Erythroblast (primary cell): Measurements from ENCODE around the gene HMOX2.

Experiments
- GATA1 ChIP-seq: IDR thresholded peaks from 2 replicates; pipeline ENCODE4 v1.6.1; 2011; ENCODE audit warnings: low read depth, mild to moderate bottlenecking, control low read depth, low read length, moderate library complexity
- POLR2A ChIP-seq: IDR thresholded peaks from 2 replicates; pipeline ENCODE4 v1.6.1; 2011; ENCODE audit warnings: mild to moderate bottlenecking, low read length

GRCh38 chr16:4529085-4530060 lies 53.2 kb downstream of the HMOX2 start:
- TF ChIP-seq GATA1 (no peak), POLR2A (no peak)
